ENCODE data around the gene RNGTT.

DNA sequence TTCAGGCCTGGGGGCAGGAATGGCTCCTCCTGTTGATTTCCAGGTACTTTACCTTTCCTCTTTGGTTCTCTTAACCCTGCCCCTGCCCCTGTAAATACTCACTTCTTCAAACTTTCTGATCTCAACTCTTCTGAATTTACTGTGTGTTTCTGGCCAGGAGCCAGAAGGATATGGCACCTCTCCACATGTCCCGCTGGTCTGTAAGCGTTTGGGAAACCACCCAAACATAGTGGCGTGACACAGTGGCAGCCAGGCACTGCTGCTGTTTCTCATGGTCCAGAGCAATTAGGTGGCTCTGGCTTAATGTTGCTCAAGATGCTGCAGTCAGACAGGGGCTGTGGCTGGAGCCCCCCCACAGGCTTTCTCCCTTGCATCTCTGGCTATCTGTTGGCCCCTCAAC, 374.5 kb downstream of the RNGTT start:
- no peak for TF ChIP-seq CEBPB (IDR thresholded peaks at IDR 0.05)
- TF ChIP-seq, protein P1, sequence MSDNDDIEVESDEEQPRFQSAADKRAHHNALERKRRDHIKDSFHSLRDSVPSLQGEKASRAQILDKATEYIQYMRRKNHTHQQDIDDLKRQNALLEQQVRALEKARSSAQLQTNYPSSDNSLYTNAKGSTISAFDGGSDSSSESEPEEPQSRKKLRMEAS (IDR thresholded peaks at IDR 0.05), result no peak
- TF ChIP-seq CREB1 (IDR thresholded peaks at IDR 0.05; ENCODE audit: low read depth), result no peak
- TF ChIP-seq FOXM1 (IDR thresholded peaks at IDR 0.05; ENCODE audit: borderline replicate concordance, low read depth), result no peak
- TF ChIP-seq NFIC (IDR thresholded peaks at IDR 0.05), result no peak
- TF ChIP-seq TCF12 (IDR thresholded peaks at IDR 0.05; ENCODE audit: low read depth), result no peak

Data from Ishikawa (cell line).